H1 (cell line): ENCODE results near the gene GPT2. TPM values are rescaled to one million over a fixed set of nuclear protein-coding genes. Genes with fewer than 3 reads are reported as not detected.

ENCODE experiments used
- E2F6 ChIP-seq: IDR thresholded peaks from 2 replicates; pipeline ENCODE4 v1.6.1; 2012; ENCODE audit warnings: inconsistent platforms
- SIN3A ChIP-seq, 2 experiments: IDR thresholded peaks in 1 of 2; conservative IDR thresholded peaks in 1 of 2; 2 replicates each; pipeline ENCODE4 v1.6.1; 2011 to 2012; ENCODE audit warnings: low read length in 2 of 2, improper control_type of control experiment in 1 of 2, low read depth in 1 of 2, mild to moderate bottlenecking in 1 of 2
- SP2 ChIP-seq: IDR thresholded peaks from 2 replicates; pipeline ENCODE4 v1.6.1; 2012; ENCODE audit warnings: mild to moderate bottlenecking, low read length, inconsistent platforms
- TAF7 ChIP-seq: optimal IDR thresholded peaks from 2 replicates; pipeline ENCODE3; 2011; ENCODE audit warnings: low read depth, mild to moderate bottlenecking, inconsistent platforms, low read length, moderate library complexity, borderline replicate concordance
- TBP ChIP-seq: IDR thresholded peaks from 2 replicates; pipeline ENCODE4 v1.6.1; 2011; ENCODE audit warnings: low read depth, low read length, improper control_type of control experiment
- polyA plus RNA-seq, 7 experiments: library from polyadenylated mRNA; depleted of rRNA in 3 of 7; stranded (reverse) in 5 of 7; unstranded in 2 of 7; fragments of >200 nt in 5 of 7; fragments of 200-250 nt in 2 of 7; gene quantifications; 1 replicate in 5 of 7; 2 replicates in 1 of 7; 4 replicates in 1 of 7; pipeline versions ENCODE4 v1.2.1 to v1.2.3, GENCODE V29; 2011 to 2013; ENCODE audit warnings: missing spikeins in 2 of 7, mixed read lengths in 2 of 7
- total RNA-seq: library from RNA; stranded (reverse); fragmentation: NEBNext Ultra II Directional; extraction: Animal tissue kit (Norgen Biotek cat#: 25700); gene quantifications from 2 replicates; pipeline ENCODE4 v1.2.1, GENCODE V29; 2021

Gene GPT2
- total and polyA plus RNA-seq, 2 of the 8 experiments (the other 6 are each of a cell fraction or from before 2014, with no cell fraction given) = 71.6 to 94.1 TPM

GRCh38 chr16:46911650-46912049 lies 27.5 kb downstream of the GPT2 start (continued):
- no peak for TF ChIP-seq SIN3A (conservative IDR thresholded peaks at IDR 0.05 in 1 of 2, IDR thresholded peaks at IDR 0.05 in 1 of 2; ENCODE audit: low read depth in 1 of 2, low read length in 2 of 2)
- no peak for TF ChIP-seq E2F6
- TF ChIP-seq SP2 = no peak
- TF ChIP-seq TBP = no peak
- no peak for TF ChIP-seq TAF7
